ENCODE measurements around the gene CAMK2N2.

CAMK2N2 gene

DNA sequence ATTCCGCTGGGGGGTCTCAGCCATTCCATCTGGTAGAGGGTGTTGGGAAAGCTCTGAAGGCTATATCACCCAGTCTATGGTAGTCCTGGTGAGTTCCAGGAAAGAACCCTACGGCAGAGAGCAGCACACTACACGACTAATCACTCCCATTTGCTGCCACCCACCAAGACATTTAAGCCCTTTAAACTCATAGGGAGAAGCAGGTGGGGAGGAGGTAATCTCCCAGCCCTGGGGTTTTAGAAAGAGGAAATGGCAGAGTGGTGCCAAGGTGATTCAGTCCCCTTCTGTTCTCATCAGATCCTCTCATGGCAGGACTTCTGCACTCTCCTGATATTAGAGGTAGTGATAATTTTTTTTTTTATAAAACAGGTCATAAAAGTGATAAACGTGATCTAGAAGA is 42.5 kb downstream of the CAMK2N2 start:
- CTCF ChIA-PET, result interaction anchor here (17.3 kb wide), 1 partner anchor 8 kb away, joined by 160 read pairs; the partner anchor contains the start of gene VWA5B2
- DNase-seq (ENCODE audit: extremely low spot score), result no peak
- POLR2A ChIA-PET, result no interaction called here
- TF ChIP-seq, protein P1, sequence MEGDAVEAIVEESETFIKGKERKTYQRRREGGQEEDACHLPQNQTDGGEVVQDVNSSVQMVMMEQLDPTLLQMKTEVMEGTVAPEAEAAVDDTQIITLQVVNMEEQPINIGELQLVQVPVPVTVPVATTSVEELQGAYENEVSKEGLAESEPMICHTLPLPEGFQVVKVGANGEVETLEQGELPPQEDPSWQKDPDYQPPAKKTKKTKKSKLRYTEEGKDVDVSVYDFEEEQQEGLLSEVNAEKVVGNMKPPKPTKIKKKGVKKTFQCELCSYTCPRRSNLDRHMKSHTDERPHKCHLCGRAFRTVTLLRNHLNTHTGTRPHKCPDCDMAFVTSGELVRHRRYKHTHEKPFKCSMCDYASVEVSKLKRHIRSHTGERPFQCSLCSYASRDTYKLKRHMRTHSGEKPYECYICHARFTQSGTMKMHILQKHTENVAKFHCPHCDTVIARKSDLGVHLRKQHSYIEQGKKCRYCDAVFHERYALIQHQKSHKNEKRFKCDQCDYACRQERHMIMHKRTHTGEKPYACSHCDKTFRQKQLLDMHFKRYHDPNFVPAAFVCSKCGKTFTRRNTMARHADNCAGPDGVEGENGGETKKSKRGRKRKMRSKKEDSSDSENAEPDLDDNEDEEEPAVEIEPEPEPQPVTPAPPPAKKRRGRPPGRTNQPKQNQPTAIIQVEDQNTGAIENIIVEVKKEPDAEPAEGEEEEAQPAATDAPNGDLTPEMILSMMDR (IDR thresholded peaks at IDR 0.05; ENCODE audit: control extremely low read depth, extremely low read depth, low read depth, missing control alignments), result no peak

DNA sequence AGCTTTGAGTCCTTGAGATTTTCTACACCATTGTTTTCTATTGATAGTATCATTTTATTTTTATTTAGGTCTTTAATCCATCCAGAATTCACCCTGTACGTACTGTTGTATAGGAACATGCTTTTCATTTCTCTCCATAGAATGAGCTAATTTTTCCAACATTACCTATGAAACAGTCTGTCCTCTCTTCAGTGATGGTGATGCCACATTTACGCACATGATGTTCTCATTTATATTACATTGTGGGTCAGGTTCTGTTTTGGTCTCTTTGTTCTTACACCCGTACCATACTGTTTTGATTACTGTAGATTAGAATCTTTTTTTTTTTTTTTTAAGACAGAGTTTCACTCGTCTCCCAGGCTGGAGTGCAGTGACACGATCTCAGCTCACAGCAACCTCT is 49.6 kb downstream of the CAMK2N2 start:
- POLR2A ChIA-PET, result no interaction called here
- TF ChIP-seq, protein P1 (IDR thresholded peaks at IDR 0.05; ENCODE audit: control extremely low read depth, extremely low read depth, low read depth, missing control alignments), result no peak
- CTCF ChIA-PET, result interaction anchor here (1.8 to 17.3 kb wide), 2 partner anchors 15 to 30 kb away, joined by 4 to 160 read pairs; partner anchors contain the start of gene VWA5B2
- no peak for DNase-seq (ENCODE audit: extremely low spot score)

DNA sequence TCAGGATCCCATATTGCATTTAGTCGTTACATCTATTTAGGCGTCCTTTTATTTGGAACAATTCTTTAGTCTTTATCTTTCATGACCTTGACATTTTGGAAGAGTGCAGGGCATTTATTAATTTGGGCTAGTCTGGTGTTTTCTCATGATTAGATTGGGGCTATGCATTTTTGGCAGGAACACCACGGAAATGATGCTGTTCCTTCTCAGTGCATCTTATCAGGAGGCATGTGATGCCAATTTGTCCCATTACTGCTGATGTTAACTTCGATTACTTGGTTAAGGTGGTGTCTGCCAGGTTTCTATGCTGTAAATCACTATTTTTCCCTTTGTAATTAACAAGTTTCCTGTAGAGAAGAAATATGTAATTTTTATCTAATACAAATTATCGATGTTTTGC is 50.1 kb downstream of the CAMK2N2 start:
- DNase-seq (ENCODE audit: extremely low spot score), result no peak
- ChIA-PET POLR2A (no interaction called here), CTCF (interaction anchor here (1.5 to 17.3 kb wide), 3 partner anchors 16 to 39 kb away, joined by 3 to 160 read pairs (median 4); partner anchors contain the start of genes EEF1AKMT4 and VWA5B2)
- TF ChIP-seq, protein P1 (IDR thresholded peaks at IDR 0.05; ENCODE audit: control extremely low read depth, extremely low read depth, low read depth, missing control alignments), result no peak

All from GM10248 (cell line).